ENCODE measurements around the gene MROH2B.
"Not testable (repeated sequence)": the region's sequence is repeated elsewhere in the genome, so short reads cannot be mapped to it uniquely, and the experiment has no call there.

The MROH2B gene
- 0 to 4.7 (median 0) reads per million in 17 experiments for total RNA-seq

DNA sequence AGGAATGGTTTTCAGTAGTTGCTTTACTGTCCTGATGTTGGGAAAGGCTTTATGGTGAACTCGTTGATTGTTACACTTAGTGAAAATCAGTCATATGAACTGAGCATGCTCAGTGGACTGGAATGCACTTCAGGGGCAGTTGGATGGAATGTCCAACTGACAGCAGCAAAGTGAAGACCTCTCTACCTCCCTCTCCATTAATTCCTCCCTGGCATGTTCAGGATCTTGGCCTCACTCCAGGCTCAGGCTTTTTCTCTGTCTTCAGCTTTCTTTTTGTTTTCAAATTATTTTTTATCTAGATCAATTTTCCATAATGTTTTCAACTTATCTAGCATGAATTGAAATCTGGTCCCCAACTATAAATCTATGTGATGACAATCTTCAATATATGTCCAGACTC lies at the start of gene MROH2B:
Gene MROH2B, minus strand, starts transcription at position 101 of the 400 bp plus-strand sequence. CDS start 490 bp downstream, outside the sequence.
- no peak for DNase-seq

DNA sequence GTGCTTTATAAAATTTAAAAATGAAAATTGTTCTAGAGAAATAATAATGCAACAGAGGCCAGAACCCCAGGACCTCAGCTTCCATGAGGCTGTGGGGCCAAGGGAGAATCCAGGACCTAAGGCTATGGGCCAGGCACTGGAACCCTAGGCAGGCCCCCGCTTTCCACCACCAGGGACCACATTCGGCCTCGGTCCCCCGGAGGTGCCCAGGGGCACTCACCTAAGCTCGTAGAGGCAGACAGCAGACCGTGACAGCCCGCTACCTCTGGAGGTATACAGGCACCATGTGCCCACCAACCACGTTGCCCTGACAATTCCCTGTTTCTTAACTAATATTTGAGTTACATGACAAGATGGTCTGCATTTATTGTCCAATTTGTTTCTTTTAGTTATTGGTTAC lies 49.5 kb upstream of the MROH2B start:
- no peak for DNase-seq

DNA sequence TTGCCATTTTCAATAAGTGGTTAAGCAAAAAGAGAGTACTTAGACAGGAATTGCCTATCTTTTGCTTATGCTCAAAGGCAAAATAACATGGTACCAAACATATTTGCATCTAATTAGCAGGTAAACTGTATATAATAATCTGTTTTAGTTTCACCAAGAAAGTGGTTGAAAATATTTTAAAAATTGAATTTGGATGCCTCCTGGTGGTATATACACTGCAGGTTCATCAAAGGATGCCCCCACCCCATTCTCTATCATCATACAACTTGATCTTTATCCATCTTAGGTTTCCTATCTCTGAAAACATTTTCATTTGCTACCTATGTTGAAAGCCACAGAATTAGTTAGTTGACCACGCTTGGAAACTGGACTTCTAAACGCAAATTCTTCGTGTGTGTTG lies 47.0 kb upstream of the MROH2B start:
- no peak for DNase-seq

DNA sequence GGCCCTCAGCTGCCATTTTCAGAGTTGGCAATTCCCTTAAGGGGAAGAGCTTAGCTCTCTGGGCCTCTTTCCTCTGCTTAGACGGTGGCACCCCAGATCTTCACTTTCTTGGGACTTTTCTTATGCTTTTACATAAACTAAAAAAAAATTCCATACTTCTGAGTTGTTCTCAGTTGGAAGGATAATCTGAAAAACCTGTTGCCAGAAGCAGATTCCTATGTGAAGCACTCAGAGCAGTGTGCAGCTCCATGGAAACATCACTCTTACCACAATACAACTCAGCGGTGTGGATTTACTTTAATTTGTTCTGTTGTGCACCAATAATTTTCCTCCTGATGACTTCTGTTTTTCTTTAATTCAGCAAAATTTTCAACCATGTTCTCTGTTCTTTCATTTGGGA lies 44.1 kb upstream of the MROH2B start:
- DNase-seq, result no peak

DNA sequence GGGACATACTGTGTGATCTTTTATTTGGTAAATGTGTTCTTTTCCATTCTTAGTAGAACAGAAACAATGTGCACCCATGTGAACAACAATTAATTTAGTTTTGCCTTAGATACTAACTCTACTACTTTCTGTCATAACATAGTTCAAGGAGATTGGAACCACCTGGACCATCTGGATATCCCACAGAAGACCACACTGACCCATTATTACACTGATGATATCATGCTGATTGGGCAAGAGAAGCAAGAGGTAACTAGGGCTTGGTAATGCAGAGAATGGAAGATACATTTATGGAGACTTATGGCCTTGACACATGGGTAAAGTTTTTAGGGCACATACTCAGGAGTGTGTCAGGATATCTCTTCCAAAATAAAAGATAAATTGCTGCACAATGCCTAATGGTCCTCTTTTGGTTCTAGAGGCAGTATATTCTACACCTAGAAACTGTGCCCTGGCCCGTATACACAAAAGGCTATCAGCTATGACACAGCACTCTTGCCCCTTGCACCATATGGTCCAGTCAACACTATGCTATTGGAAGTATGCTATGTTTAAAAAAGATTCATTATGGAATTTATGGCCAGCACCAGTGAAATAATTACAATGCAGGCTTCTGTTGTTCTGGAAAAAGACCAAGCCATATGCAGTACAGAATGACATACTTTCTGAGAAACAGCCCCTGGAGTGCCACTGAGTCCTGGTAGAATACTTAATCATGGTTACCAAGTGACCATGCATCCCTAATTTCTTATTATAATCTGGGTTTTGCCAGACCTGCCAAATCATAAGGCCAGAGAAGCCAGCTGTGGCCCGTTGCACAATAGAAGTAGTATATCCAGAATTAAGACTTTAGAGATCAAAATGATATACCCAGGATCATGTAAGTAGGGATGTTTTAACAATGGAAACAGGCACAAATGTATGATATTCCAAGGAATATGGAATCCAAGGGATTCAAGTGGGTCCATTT lies 41.6 kb upstream of the MROH2B start:
- DNase-seq, result no peak

DNA sequence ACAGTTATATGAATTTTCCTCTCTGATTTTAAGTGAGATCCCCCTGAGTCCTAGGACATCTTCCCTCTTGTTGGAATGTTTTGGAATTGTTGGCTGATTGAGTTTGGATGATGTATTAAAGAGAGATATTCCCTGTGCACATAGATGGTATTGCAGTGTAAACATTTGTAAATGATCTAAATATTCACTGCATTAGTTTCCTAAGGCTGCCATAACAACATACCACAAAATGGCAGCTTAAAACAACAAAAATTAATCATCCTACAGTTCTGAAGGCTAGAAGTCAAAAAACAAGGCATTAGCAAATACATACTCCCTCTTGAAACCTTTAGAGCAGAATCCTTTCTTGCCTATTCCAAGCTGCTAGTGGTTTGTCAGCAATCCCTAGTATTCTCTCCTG lies 38.0 kb upstream of the MROH2B start:
- DNase-seq, result no peak

DNA sequence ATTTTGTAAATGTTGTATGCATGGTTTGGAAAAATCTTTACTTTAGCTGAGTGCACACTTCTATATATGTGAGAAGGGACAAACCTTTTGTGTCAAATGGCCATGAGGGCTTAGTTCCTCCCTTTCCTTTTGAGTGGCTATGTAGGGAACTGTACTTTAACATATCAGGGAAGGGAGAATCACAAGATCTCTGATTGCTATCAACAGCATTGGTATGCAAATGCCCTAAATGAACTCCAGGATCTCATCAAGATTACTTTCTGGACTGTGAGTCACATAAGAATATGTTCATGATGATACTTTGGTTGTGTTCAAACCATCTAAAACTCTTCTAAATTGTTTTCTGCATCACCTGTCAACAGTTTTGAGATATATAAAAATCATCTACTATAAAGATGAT lies 31.2 kb upstream of the MROH2B start:
- no peak for DNase-seq

DNA sequence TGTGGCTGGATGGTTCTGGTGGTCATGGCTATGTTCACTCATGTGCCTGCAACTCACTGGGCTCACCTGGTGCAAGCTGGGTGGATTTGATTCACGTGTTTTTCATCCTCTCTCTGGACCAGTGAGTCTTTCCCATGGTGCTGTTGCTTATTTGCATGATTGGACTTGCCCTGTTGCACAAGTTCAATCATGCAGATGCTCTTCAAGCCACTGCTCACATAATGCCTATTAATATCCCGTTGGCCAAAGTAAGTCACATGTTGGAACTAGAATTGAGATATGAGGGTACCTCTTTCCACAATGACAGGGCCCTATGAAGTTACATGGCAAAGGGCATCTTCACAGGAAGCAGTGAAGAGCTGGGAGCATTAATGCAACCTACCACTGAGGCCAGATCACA lies 26.5 kb upstream of the MROH2B start:
- DNase-seq, result no peak

DNA sequence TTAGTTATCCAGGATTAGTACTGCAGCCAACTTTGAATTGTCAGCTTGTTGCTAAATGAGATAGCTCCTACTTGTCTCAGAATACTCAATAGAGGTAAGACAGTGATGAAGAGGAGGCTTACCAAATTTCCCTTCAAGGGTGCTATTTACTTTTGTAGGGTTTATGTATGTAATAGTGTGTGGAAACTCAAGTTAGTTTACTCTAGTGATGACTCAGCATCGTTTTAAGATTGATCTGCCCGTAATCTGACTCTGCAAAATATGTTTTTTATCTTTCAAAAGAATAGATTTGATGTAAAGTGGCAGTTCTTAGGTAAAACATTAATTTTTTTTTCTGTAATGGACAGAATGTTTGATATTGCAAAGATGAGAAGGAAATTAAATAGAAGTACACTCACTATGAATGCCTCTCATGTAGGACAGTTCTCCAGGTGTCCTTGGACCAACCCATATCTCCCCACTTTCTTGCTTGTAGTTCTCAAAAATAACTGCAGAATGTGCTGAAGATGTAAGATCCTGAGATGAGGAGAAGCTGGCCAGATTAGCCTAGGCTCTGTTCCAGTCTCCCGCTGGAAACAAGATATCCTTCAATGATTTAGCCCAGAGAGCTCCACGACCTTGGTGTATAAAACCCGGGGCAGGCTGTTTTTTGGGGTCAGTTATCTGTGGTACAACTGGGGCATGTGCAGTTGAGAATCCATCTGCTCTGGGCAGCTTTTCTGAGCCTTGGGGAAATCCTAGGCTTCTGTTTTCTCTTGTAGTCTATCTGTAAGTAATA lies 24.4 kb upstream of the MROH2B start:
- no peak for DNase-seq

DNA sequence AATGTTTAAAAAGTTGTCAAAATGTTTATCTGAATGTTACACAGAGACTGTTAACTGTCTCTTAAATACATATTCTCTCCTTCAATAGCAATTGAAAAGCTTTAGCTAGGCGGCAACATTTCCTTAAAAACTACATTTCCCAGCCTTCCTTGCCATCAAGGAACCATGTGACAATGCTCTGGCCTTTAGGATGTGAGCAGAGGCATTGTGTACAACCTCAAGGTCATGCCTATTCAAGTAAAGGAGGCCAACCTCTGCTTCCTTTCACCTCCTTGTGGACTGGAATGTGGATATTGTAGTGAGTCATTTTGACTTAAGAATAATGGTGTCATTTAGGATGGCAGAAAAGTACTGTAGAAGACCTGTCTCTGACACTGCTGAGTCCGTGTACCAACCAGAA lies 23.7 kb upstream of the MROH2B start:
- no peak for DNase-seq

DNA sequence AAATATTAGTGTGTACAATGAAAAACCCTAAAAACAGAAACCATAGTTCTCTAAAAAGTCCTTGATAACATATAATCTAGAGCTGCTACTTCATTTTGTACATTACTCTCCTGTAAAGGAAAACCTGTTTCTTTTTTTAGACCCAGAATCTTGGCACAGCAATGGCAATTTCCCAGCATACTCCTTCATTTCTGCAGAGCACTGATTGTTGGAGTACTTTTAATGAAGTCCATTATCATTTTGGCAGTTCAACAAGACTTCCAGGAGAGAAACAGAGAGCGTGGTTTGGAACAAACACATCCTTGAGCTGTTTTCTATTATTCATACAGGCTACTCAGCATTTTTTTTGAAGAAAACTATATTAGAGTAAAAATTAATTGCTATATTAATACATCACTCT lies 22.7 kb upstream of the MROH2B start:
- DNase-seq, result no peak

DNA sequence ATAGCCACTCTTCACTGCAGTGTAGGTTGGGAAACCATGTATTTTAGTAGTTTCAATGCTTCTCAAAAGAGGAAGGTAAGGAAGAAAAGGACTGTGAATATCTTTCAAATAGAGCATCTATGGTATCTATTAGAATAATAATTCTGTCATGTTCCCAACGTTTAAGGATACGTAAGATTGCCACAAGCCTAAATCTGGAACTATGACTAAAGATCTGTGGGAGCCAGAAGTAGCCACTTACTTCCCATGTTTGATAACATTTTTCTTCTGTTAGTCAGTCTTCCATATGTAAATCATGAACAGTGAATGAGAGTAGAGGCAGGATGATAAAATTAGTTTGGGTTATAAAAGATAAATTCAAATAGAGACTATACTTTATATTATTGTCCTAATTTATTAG lies 16.3 kb upstream of the MROH2B start:
- DNase-seq, result no peak

DNA sequence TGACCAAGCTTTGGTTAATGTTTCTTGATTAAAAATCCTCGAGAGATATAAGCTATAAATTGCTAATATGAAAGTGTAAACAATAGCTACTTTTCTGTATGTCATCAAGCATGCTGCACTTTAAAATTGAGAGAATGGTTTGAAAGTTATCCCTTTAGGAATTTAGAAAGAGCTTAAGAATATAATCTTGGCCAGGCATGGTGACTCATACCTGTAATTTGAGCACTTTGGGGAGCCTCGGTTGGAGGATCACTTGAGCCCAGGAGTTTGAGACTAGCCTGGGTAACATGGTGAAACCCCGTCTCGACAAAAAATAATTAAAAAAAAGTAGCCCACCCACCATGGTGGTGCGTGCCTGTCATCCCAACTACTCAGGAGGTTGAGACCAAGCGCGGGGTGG lies 12.2 kb upstream of the MROH2B start:
- no peak for DNase-seq

DNA sequence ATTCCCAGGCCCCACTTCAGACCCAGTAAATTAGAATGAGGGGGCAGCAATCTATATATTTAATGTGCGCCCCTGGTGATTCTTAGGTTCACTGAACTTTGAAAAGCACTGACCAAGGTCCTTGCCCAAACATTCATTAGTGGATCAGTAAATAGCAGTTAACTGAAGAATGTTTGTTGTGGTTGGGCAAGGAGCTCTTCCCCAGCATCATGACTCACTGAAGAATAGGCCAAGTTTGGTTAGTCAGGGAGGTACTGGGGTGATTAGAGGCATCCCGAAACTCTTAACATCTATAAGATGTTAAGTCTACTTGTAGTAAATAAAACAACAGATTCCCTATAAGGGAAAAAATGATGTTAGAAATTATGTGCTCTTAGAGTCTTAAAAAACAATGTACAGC lies 833 bp upstream of the MROH2B start:
- DNase-seq, result no peak

DNA sequence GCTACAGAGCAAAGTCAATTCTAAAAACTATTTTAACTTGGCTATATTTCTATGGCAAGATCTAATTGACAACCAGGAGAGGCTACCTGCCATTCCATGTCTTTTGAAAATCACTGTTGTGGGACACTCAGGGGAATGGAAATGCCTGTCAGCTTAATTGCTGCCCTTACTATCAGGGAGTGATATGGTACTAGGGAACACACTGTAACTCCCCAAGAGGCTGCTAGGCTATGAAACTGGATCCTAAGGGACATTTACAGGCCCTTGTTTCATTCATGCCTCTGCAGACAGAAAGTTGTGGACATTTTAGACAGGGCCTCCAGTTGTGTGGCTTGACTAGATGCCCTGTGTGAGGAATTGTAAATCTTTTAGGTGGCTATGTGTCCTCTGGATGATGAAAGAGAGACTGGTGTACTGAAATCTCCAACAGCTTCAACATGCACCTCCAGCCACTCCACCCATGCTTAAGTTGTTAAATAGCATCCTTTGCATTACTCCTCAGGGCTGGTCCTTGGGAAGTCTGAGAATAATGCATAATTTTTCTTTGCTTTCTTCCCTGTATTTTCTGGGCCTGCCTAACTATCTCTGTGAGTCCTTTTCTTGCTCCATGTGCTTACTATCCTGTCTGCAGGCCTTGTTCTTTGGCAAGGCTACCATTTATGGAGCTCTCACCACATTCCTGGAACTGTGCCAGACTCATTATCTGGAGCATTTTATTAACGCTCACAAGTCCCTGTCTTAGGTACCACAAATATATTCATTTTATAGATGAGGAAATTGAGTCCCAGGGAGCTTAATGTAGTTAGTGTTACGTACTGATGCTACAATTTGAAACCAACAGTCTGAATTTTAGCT lies 3.2 kb downstream of the MROH2B start:
- DNase-seq, result no peak

DNA sequence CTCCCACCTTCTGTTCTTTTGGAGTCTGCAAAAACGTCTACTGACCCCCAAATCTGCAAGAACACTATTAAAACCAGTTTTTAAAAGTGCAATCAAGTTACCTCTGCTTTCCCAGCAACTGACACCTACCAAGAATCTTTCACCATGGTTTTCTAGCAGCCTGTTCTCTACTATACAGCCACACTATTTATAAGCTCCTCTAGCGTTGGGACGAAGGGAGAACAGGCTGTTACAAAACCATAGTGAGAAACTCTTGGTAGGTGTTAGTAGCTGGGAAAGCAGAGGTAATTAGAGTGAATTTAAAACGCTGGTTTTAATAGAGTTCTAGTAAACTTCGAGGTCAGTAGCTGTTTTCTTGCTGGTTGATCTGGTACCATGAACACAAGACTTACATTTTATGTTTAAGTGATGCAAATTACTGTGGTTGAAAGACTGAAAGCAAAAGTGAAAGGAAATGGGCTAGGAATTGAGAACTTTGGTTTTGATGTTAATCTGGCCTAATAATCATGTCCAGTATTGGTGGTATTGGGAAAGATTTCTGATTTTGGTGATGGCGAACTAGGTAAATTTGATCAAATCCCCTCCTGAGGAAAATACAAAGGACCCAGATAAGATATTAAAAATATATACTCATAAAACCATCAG lies 5.3 kb downstream of the MROH2B start:
- DNase-seq, result no peak

DNA sequence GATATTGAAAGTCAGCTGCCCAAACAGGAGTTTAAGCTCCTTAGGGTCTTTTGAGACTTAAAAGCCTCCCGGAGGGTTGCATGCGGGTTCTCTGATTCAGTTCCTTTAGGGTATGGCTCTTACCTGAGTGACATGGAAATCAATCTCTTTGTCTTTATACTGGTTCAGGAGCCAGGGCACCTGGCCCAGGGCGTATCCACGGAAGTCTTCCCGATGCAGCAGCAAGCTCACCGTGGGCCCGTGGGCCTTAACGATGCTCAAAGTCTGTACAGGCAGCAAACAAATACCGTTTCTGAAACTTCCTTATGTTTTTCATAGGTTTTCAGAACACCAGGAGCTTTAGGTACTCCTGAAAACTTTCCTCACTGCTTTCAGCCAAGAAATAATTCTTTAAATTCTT lies 13.2 kb downstream of the MROH2B start:
- DNase-seq, result no peak

DNA sequence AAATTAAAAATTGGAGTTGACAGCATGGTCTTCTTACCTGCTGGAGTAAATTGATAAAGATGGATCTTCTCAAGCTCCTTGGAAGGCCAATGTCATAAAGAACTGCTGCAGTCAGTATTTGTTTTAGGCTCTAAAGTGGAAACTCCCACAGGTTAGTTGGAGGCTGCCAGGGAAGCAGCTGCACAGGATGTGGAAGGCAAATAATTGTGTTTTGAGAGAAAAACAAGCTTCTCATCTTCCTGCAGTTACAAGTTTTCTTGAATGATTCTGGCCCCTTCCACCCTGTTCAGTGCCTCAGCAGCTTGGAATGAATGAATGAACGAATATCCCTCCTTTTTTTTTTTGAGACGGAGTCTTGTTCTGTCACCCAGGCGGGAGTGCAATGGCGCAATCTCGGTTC lies 13.9 kb downstream of the MROH2B start:
- no peak for DNase-seq

DNA sequence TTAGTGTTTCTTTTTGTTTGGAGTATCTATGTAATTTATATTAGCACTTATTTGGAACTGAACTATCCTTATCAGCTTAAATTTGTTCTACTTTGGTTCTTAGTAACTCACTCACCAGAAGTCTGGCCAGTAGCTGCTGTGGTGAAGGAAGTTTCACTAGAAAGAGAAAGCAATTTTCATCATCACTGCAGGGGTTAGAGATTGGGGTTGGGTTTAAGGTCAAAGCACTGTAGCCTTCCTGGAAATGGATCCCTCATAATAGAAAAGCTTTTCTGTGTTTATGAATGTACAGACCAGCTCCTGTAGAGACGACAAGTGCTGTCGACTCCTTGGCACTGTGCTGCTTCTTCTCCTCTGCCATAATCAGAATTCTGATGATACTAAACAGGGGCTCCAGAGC lies 22.2 kb downstream of the MROH2B start:
- no peak for DNase-seq

DNA sequence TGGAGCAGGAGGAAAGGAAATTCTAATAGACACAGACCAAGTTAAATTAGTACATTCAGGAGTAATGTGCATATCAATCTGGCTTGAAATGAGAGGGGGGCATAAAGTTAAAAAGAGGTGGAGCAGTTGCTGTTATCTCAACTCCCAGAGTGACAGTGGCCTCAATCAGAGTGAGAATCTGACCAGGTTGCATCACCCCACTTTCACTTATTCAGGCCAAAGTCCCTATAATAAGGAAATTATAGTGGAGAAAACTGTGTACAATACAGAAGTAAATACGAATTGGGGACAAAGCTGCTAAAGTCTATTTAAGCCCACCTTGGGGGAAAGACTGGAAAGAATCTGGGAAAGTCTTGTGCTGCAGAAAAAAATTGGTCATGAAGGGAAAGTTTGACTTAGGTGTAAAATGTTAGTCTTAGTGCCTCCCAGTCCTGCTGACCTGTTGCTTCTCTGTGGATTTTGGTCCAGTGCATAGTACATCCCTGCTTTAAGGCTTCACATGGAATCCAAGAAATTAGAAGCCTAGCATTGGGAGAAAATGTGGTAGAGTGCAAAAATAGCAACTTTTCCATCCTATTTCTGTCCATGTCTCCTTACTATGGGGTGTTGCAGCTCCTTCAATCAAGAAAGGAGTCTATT lies 27.9 kb downstream of the MROH2B start:
- DNase-seq, result no peak

DNA sequence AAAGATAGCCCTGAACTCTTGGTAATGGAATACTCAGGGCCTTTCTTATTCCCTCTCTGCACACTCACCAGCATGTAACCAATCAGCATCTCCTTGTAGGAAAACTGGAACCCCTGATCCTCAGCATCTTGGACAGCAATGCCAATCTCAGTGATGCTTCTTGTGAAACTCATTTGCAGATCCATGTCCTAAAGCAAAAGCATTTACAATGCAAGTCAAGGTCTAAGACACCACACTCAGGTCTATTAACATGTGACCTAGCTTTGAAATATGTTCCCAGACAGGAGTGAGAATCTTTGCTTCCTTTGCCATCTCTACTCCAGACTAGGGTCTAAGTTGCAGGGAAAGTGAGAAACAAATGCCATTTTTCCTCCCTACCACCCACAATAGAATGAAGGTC lies 38.2 kb downstream of the MROH2B start:
- no peak for DNase-seq

DNA sequence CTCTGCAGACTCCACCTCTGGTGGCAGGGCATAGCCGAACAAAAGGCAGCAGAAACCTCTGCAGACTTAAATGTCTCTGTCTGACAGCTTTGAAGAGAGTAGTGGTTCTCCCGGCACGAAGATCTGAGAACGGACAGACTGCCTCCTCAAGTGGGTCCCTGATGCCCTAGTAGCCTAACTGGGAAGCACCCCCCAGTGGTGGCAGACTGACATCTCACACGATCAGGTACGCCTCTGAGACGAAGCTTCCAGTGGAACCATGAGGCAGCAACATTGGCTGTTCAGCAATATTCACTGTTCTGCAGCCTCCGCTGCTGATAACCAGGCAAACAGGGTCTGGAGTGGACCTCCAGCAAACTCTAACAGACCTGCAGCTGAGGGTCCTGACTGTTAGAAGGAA lies 48.5 kb downstream of the MROH2B start:
- not testable (repeated sequence) for DNase-seq
